ENCODE results near the gene ZC3H12D.

GRCh38 chr6:149446791-149447376 is 37.9 kb downstream of the ZC3H12D start:
- TF ChIP-seq TAF1 (IDR thresholded peaks at IDR 0.05; ENCODE audit: low read depth, low read length) (no peak), POLR2AphosphoS5 (IDR thresholded peaks at IDR 0.05; ENCODE audit: low read depth, low read length) (no peak), POLR2A (IDR thresholded peaks at IDR 0.05; ENCODE audit: low read depth, low read length) (no peak), POU2F2 (IDR thresholded peaks at IDR 0.05; ENCODE audit: low read depth, low read length) (no peak)

All from GM12891 (cell line).